ENCODE data around the gene SMIM35.

Gene SMIM35

GRCh38 chr11:118086913-118087768, at the start of gene SMIM35:
TSS of gene SMIM35 (minus strand) at chr11:118086963. CDS start at chr11:118086757, 206 bp downstream.
- DNase-seq = no peak

- no peak for DNase-seq
These were observed 49.6 kb upstream of the SMIM35 start for GRCh38 chr11:118136341-118136740.

DNA sequence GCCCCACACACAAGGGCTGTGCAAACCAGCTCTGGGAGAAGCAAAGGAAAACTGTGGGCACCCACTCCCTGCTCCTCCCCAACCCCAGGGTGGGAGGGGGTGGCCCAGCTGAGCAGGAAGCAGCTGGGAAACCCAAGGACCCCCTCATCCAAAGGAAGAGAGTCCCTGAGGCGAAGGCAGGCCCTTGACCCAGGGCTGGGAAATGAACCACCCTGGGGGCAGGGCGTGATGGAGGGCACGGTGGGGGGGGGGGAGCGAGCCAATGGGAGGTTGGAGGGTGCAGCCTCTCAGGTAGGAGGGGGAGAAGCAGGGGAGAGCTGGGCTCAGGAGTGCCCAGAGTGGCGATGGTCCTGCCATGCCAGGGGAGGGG, 49.0 kb upstream of the SMIM35 start:
- DNase-seq = no peak

GRCh38 chr11:118135051-118135795, 48.5 kb upstream of the SMIM35 start:
- no peak for DNase-seq

GRCh38 chr11:118133816-118134215, 47.1 kb upstream of the SMIM35 start:
- no peak for DNase-seq

GRCh38 chr11:118132385-118133151, 45.8 kb upstream of the SMIM35 start:
- DNase-seq = no peak

DNA sequence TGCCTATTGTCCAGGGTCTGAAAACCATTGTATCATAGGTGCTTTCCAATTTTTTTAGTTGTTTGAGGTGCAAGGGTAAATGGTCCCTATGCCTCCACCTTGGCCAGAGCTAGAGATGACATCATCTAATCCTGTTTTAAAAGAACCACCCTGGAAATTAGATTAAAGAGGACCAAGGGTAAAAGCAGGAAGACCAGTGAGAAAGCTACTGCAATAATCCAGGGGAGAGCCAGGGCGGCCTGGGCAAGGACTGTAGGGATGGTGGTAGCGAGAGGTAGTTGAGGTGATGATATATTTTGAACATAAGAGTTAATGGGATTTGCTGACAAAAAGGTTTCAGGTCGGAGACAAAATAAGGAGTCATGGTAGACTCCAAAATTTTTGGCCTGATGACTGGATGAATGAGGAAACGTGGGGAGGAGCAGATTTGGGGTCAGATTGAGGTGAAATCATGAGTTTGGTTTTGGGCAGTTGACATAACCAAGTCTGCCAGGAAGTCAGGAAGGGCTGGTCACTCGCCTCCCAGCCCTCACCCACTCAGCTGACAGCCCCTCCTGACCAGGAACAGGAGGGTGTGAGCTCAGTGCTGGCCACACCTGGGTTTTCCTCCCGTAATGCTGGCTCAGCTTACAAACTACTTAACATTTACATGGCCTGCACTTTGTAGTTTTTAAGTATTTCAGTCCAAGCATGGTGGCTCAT, 42.9 kb upstream of the SMIM35 start:
- no peak for DNase-seq

DNA sequence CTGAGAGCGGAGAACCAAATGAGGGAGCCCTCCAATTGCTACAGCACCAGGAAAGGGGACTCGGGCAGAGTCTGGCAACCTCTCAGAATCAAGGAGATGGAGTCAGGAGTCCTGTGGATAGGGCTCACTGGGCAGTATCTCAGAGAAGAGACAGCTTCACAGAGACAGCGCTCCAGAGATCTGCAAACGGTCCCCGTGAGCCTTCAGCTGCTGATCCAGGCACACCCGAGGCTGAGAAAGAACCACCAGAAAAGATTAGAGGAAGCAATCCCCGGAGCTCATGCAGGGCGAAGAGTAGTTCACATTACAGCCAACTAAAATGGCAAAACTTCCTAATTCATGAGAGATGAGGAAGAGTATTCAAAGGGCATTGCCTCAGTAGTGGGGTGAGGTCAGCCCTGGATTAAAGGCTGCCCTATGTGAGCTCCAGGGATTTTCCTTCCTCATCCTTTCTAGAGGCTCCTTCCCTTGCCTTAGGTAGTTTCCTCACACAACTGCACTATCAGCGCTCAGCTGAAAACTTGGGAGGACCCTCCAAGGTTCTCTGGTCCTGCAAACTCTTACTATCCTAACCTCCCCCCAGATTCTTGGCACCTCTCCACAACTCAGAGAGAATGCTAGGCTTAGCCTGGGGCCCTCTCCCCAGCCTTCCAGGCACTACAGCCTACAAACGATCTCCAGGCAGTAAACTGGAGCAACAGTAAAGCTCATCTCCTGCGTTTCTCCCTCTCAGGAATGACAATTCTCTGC, 42.1 kb upstream of the SMIM35 start:
- DNase-seq = no peak

GRCh38 chr11:118128310-118128709, 41.5 kb upstream of the SMIM35 start:
- no peak for DNase-seq

DNA sequence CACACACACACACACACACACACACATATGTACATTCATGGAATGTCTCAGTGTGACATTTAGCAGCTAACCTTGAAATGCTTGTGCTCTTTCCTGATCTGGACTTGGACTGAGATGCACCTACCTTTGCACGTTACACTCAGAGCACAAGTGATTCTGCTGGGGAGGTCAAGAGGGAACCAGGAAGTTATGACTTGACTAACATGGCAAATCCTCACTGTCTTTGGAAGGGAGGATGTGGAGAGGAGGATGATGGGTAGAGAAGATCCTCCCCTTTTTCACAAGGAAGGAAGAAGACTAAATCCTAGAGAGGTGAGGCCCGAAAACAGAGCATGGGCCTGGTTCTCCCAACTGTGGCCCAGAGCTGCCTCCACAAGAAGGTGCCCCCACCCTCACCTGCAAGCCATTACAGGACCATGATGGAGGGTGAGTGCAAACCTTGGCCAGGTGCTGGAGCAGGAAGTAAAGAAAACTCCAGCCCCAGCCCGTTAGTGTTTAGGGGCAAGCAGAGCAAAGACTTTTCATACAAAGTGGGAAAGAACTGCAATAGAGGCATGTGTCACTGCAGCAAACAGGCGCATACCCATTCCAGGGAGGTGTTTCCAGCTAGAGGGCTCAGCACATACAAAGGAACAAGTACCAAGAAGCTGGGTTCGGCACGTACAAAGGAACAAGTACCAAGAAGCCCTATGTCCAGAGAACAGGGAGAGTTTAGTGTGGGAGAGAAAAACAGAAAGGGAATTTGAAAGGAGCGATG, 39.5 kb upstream of the SMIM35 start:
- DNase-seq = no peak

- DNase-seq = no peak
These were observed 38.3 kb upstream of the SMIM35 start for GRCh38 chr11:118124929-118125535.

GRCh38 chr11:118120793-118121192, 34.0 kb upstream of the SMIM35 start:
- DNase-seq = no peak

DNA sequence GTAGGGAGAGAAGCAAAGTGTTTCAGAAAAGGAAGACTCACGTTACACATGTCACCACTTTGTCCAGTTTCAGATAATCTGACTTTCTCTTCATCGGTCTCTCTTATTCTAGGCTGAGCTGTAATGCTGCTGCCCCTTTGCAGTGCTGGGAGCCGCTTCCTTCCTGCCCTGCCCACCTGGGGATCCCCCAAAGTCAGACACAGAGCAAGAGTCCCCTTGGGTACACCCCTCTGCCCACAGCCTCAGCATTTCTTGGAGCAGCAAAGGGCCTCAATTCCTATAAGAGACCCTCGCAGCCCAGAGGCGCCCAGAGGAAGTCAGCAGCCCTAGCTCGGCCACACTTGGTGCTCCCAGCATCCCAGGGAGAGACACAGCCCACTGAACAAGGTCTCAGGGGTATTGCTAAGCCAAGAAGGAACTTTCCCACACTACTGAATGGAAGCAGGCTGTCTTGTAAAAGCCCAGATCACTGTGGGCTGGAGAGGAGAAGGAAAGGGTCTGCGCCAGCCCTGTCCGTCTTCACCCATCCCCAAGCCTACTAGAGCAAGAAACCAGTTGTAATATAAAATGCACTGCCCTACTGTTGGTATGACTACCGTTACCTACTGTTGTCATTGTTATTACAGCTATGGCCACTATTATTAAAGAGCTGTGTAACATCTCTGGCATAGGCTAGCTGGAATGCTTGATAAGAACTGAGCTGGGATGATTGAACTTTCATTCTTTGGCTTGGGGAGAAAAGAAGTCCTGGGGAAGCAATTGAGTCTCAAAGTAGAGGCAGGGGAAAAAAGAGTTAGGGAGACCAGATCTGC, 31.2 kb upstream of the SMIM35 start:
- DNase-seq = no peak

DNA sequence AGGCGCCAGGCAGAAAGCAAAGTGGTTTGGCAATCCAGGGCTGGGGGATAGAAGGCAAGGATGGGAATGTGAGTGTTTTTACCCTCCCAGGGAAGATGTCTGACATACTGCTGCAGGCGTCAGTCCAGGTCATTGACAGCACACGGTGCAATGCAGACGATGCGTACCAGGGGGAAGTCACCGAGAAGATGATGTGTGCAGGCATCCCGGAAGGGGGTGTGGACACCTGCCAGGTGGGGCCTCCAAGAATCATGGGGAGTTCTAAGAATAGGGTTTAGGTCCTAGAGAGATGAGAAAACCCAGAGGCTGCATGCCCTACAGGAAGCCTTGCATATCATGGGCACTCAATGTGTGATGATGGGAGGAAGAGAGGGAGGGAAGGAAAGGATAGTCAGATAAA, 28.3 kb upstream of the SMIM35 start:
- no peak for DNase-seq

DNA sequence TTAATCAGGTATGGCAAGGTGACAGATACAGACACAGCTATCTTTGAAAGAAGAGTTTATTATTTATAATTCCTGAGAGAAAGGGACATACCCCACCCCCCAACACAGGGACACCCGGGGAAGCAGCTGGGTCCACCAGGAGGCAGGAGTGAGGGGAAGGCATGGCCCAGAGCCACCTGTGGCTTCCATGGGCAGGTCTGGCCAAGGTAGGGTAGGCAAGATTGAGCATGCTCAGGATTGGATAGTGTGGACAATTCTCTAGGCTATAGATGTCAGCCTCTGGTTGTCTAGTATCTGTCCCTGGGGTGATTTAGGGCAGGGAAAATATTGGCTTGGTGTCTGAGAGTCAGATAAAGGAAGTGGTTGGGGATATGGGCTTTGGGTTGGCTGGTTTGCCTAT, 27.5 kb upstream of the SMIM35 start:
- no peak for DNase-seq

GRCh38 chr11:118112711-118113430, 26.1 kb upstream of the SMIM35 start:
- DNase-seq = no peak

DNA sequence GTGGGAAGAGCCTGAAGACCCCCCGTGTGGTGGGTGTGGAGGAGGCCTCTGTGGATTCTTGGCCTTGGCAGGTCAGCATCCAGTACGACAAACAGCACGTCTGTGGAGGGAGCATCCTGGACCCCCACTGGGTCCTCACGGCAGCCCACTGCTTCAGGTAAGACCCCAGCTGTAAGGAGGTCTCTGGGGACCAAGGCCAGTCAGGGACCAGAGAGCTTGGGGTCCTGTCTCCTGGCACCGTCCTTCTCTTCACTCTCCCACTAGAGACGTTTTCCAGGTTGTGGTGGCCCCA, 24.9 kb upstream of the SMIM35 start:
- no peak for DNase-seq

DNA sequence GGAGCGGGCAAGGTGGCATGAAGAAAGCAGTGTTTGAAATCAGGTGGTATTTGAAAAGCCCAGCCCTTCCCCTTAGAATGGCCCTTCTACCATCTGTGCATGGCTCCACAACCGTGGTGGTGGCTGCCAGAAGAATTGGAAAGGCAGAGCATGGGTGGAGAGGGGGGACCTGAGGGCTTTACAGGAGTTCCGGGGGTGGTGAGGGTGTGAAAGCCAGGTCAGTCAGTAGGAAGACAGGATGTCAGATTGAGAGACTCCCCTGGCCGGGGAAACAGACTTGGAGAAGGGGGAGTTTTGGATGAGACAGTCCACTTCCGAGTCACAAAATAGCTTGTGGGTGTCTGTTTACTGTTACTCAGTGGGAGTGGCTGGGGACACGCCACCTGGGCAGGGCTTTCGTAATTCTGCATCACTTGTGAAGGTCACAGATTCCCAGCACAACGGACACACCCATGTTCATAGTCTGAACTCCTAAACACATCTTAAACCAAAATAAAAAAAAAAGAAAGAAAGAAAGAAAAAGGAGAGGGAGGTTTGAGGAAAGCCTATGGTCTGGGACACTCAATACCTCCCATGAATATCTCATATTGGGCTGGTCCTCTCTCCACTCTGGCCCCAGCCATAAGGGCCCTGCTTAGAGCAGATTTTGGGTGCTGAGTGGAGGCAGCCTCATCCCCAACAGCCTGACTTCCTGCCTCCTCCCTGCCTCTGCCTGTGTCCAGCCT, 24.4 kb upstream of the SMIM35 start:
- no peak for DNase-seq

GRCh38 chr11:118109231-118109630, 22.5 kb upstream of the SMIM35 start:
- DNase-seq = no peak
